HG02759 (cell line): ENCODE measurements around the gene ARHGEF10L.

Source experiments
- ATAC-seq: cut with Tn5 transposase; IDR thresholded peaks from one replicate; pipeline ENCODE4 v1.9.1; 2021; ENCODE audit warnings: mild to moderate bottlenecking, moderate library complexity; ENCODE audit not compliant: unreplicated experiment

The ARHGEF10L gene

GRCh38 chr1:17649371-17650106, 110.0 kb downstream of the ARHGEF10L start:
- ATAC-seq: no peak

DNA sequence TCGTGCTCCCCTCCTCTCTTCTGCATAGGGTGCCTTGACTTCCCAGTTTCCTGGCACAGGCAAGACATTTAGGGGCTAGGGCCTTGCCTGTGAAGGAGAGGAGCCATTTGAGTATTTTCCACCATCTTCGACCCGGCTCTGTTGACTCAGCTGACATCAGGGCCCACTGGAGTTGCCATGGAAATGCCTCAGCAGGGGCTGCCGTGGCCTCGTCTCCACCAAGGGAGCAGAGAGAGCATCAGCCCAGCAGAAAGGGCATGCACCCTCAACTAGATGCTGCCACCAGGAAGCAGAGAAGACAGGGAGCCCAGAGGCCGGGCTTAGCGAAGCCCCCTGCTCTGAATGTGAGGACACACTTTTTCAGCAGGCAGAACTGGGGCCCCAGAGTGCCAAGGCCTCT, 113.8 kb downstream of the ARHGEF10L start:
- no peak for ATAC-seq

GRCh38 chr1:17653728-17654351, 114.3 kb downstream of the ARHGEF10L start:
- no peak for ATAC-seq

GRCh38 chr1:17654519-17654918, 115.0 kb downstream of the ARHGEF10L start:
- ATAC-seq: no peak

GRCh38 chr1:17655169-17655568, 115.7 kb downstream of the ARHGEF10L start:
- no peak for ATAC-seq

GRCh38 chr1:17655922-17656321, 116.4 kb downstream of the ARHGEF10L start:
- ATAC-seq: no peak

GRCh38 chr1:17657436-17657835, 117.9 kb downstream of the ARHGEF10L start:
- no peak for ATAC-seq

- no peak for ATAC-seq
Measured at GRCh38 chr1:17658837-17659236, 119.3 kb downstream of the ARHGEF10L start.

DNA sequence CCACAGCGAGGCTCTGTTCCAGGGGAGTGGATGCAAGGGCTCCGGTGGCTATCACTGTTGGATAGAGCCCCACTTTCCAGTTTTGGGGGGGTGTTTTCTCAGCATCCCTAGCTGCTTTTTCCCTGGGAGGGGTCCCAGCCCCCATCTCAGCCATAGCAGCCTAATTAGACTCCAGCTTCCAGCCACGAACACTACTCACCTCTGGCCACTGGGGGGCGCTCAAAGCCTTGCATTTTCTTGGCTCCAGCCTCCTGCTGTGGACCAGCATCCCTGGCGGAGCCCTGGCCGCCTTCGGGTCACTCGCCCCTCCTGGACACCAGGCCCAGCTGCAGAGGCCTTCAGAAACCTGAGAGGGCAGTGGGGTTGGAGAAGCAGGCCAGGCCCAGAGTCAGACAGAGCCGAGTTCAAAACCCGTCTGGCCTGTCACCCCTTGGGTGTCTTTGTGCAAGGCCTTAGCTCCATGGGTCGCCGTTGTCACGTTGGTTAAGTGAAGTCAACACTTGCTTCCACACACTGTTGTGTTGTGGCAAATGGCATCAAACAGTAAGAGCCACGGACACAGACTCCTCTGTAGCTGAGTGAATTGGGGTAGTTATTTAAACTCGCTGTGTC, 122.2 kb downstream of the ARHGEF10L start:
- ATAC-seq: no peak

DNA sequence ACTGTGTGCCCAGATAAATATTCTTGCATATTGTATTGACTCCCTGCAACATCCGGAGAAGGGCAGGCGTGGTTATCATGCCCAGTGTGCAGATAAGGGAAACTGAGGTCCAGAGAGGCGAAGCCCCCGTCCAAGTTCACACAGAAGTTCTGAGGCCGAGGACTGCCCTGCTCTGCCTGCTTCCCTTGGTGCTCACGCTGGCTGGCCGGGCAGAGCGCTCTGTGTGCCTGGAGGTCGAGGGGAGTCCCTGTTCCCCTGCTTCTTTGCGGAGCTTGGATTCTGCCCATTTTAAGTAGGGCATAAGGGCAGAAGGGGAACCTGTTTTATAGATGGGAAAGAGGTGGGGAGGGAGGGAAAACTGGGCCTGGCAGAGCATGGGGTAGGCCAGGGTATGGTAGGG, 122.8 kb downstream of the ARHGEF10L start:
- ATAC-seq: no peak

DNA sequence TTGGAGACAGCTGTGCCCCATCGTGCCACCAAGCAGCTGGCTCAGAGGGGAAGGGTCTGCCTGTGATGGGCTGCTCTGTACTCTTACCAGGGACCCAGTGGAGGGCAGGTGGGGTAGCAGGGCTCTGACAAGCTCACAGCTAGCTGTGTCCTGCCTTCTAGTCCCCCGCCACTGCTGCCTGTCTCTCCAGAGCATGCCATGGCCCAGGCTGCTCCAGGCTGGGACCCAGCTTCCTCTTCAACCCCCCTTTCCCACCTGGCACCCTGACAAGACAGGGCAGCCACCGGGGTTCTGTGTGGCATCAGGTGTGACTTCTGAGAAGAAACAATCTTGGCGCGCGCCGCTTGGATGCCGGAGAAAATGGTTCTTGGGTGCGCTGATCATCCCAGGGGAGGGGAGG, 123.3 kb downstream of the ARHGEF10L start:
- no peak for ATAC-seq

- no peak for ATAC-seq
Measured at GRCh38 chr1:17663646-17664045, 124.1 kb downstream of the ARHGEF10L start.

DNA sequence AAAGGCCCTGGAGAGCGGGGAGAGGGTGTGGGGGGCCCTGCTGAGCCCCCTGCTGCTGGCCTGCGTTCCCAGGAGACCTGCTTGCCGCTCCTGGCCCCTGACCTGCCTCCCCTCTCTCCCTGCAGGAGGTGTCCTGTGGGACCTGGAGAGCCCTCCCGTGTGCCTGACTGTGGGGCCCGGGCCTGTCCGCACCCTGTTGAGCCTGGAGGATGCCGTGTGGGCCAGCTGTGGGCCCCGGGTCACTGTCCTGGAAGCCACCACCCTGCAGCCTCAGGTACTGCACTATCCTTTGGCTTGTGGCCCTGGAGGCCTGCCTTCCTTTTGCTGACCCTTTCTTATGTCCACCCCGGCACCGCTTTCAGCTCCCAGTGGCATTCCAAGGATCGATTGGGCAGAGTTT, 124.8 kb downstream of the ARHGEF10L start:
- ATAC-seq: no peak

- ATAC-seq: no peak
Measured at GRCh38 chr1:17665054-17665453, 125.6 kb downstream of the ARHGEF10L start.

DNA sequence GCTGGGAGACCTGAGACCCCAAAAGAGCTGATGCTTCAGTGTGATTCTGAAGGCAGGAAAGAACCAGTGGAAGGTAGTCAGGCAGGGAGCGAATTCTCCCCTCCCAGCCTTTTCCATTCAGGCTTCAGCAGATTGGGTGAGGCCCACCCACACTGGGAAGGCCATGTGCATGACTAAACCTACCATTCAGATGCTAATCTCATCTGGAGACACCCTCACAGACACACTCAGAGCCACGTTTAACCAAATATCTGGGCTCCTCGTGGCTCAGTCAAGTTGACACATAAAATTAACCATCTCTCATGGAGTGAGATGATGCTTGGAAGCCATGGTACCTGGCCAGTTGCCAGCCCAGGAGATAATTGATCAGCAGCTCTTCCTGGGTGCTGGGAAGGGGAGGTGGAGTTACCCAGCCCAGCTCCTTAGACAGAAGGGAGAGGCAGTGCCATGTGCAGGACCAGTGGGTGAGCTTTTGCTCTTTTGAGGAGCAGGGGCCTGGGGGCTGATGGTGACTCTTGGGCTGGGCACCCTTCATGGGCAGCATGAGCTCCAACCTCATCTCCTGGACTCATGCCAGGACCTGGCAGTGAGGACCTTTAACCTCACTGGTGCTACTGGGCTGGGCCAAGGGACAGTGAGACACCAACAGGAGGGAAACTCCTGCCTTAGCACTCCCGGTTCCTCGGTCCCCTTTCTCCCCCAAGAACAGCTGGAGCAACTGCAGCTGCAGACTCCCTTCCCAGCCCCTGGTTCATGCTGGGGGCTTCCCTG, 126.6 kb downstream of the ARHGEF10L start:
- no peak for ATAC-seq

GRCh38 chr1:17667641-17668040, 128.1 kb downstream of the ARHGEF10L start:
- no peak for ATAC-seq

DNA sequence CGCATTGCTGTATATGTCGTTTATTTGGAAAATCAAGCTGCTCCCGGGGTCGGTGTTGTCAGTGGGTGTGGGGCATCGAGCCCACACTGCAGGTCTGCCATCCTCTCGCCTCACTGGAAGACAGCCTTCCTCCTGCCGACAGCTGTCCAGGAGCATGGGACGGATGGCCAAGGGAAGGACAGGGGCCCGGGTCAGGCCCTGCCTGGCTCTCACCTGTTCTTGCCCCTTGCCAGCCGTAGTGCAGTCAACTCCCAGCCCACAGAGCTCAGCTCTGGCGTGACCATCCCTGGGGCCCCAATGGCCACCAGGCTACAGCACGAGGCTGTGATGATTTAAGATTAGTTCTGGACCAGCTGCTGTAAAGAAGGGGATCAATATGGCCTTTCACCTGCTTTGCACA, 128.7 kb downstream of the ARHGEF10L start:
- ATAC-seq: no peak

GRCh38 chr1:17668624-17669175, 129.2 kb downstream of the ARHGEF10L start:
- ATAC-seq: no peak

DNA sequence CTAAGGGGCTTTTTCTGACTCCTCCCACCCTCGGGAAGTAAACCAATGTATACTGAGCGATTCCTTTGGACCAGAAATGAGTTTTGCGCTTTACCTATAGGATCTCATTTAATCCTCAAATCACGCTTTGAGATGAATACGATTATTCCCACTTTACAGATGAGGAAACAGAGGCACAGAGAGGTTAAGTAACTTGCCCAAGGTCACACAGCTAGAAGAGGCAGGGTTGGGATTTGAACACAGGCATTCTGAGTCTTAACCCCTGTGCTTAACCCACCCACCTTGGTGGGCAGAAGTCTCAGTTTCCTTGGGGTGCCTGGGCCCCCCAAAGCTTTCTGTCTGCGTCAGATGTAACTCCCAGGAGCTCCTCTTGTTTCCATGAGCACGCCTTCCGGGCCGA, 129.8 kb downstream of the ARHGEF10L start:
- ATAC-seq: no peak

GRCh38 chr1:17669866-17670451, 130.5 kb downstream of the ARHGEF10L start:
- ATAC-seq: no peak
